ENCODE data around the gene SSH2.
"Not testable (repeated sequence)": the region's sequence is repeated elsewhere in the genome, so short reads cannot be mapped to it uniquely, and the experiment has no call there.

Gene SSH2

GRCh38 chr17:29929533-29930408 lies at the start of gene SSH2:
TSS of gene SSH2 (minus strand) at chr17:29930228. CDS start at chr17:29930000, 228 bp downstream.
- peak; percentile 86 to 87 for DNase-seq

- DNase-seq, result no peak
Observed at GRCh38 chr17:29977836-29978235, 47.8 kb upstream of the SSH2 start.

- no peak for DNase-seq
Observed at GRCh38 chr17:29973005-29973404, 43.0 kb upstream of the SSH2 start.

GRCh38 chr17:29972277-29972676 lies 42.2 kb upstream of the SSH2 start:
- no peak for DNase-seq

- no peak for DNase-seq
Observed at GRCh38 chr17:29968271-29968670, 38.2 kb upstream of the SSH2 start.

GRCh38 chr17:29962656-29963055 lies 32.6 kb upstream of the SSH2 start:
- DNase-seq, result no peak

- no peak for DNase-seq
Observed at GRCh38 chr17:29959658-29960337, 29.8 kb upstream of the SSH2 start.

- no peak for DNase-seq
Observed at GRCh38 chr17:29958947-29959657, 29.1 kb upstream of the SSH2 start.

GRCh38 chr17:29957488-29957887 lies 27.5 kb upstream of the SSH2 start:
- not testable (repeated sequence) for DNase-seq

GRCh38 chr17:29956225-29956624 lies 26.2 kb upstream of the SSH2 start:
- no peak for DNase-seq

- no peak for DNase-seq
Observed at GRCh38 chr17:29954405-29954804, 24.4 kb upstream of the SSH2 start.

- DNase-seq, result no peak
Observed at GRCh38 chr17:29949696-29950095, 19.7 kb upstream of the SSH2 start.

GRCh38 chr17:29948448-29949215 lies 18.6 kb upstream of the SSH2 start:
- no peak for DNase-seq

- DNase-seq, result no peak
Observed at GRCh38 chr17:29945281-29945680, 15.3 kb upstream of the SSH2 start.

- no peak for DNase-seq
Observed at GRCh38 chr17:29941334-29941733, 11.3 kb upstream of the SSH2 start, which contains the start of gene EFCAB5. TSS of gene EFCAB5 (plus strand) at chr17:29941634. CDS start at chr17:29941797, 163 bp downstream.

GRCh38 chr17:29936724-29937123 lies 6.7 kb upstream of the SSH2 start:
- DNase-seq, result no peak

GRCh38 chr17:29935909-29936308 lies 5.9 kb upstream of the SSH2 start:
- DNase-seq, result not testable (repeated sequence)

GRCh38 chr17:29933379-29933778 lies 3.4 kb upstream of the SSH2 start:
- DNase-seq, result no peak

- peak; percentile 38 to 69 for DNase-seq
Observed at GRCh38 chr17:29931231-29931932, 1.4 kb upstream of the SSH2 start.

GRCh38 chr17:29930409-29931010 lies 482 bp upstream of the SSH2 start:
- DNase-seq, result no peak

- no peak for DNase-seq
Observed at GRCh38 chr17:29929006-29929532, 959 bp downstream of the SSH2 start.

Data from stimulated activated CD4-positive, alpha-beta T cell treated with anti-CD3 and anti-CD28 coated beads, Interleukin-4, amount 100 ng/mL, for 4 hours (primary cell).